ENCODE data around the gene RD3L.

The RD3L gene

GRCh38 chr14:103896578-103896977 lies 45.8 kb downstream of the RD3L start:
- DNase-seq (ENCODE audit: low spot score), result no peak

- DNase-seq (ENCODE audit: low spot score), result no peak
Observed at GRCh38 chr14:103894723-103895059, 47.6 kb downstream of the RD3L start.

- DNase-seq (ENCODE audit: low spot score), result no peak
Observed at GRCh38 chr14:103894034-103894722, 48.2 kb downstream of the RD3L start.

- DNase-seq (ENCODE audit: low spot score), result no peak
Observed at GRCh38 chr14:103892247-103892646, 50.1 kb downstream of the RD3L start.

- DNase-seq (ENCODE audit: low spot score), result no peak
Observed at GRCh38 chr14:103891667-103892215, 50.6 kb downstream of the RD3L start.

- no peak for DNase-seq (ENCODE audit: low spot score)
Observed at GRCh38 chr14:103890821-103891666, 51.3 kb downstream of the RD3L start.
